ENCODE measurements around the gene TAF9B.

DNA sequence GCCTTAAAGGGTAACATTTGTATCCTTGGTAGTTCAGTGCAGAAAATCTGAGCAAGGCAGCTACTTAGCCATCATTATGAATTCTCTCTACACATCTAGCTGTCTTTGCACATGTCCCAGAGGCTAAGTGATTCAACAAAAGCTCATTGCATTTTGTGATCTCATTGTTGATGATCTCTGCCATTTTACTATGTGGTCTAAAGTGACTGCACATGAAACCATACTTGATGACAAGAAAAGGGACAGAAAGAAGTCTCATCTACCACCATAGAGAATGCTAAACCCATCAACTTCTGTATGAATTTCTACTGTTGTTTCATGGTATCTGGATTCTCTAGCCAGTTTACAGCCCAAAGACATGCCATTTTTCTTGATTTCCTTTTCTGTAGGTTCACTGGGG lies 41.3 kb downstream of the TAF9B start:
- TF ChIP-seq CTCF (IDR thresholded peaks at IDR 0.05) (no peak), POLR2A (IDR thresholded peaks at IDR 0.05) (no peak)

All from Peyer's patch (tissue), 4 donors.